Parathyroid adenoma (tissue), 2 donors: ENCODE data around the gene KLHL36.

Experiments used
- H2AFZ ChIP-seq: fragments of 300-600 bp; sonication (generic); one replicate; pipeline ENCODE4 v1.7.0; 2017; ENCODE audit warnings: antibody characterized with exemption, mild to moderate bottlenecking
- H3K27ac ChIP-seq: fragments of 300-600 bp; sonication (generic); one replicate; pipeline ENCODE4 v1.7.0; 2017
- H3K27me3 ChIP-seq: fragments of 300-600 bp; sonication (generic); one replicate; pipeline ENCODE4 v1.7.0; 2017; ENCODE audit warnings: low read length; ENCODE audit not compliant: control insufficient read depth, insufficient read depth
- H3K36me3 ChIP-seq: fragments of 300-600 bp; sonication (generic); one replicate; pipeline ENCODE4 v1.7.0; 2017; ENCODE audit warnings: low read length; ENCODE audit not compliant: control insufficient read depth, insufficient read depth
- H3K4me1 ChIP-seq: fragments of 300-600 bp; sonication (generic); one replicate; pipeline ENCODE4 v1.7.0; 2017; ENCODE audit warnings: control low read depth
- H3K4me2 ChIP-seq: fragments of 300-600 bp; sonication (generic); one replicate; pipeline ENCODE4 v1.7.0; 2017; ENCODE audit warnings: low read length
- H3K4me3 ChIP-seq: fragments of 300-600 bp; sonication (generic); one replicate; pipeline ENCODE4 v1.7.0; 2017; ENCODE audit warnings: low read depth, low read length
- H3K79me2 ChIP-seq: fragments of 300-600 bp; sonication (generic); one replicate; pipeline ENCODE4 v1.7.0; 2017; ENCODE audit warnings: control low read depth
- H3K9ac ChIP-seq: fragments of 300-600 bp; sonication (generic); one replicate; pipeline ENCODE4 v1.7.0; 2017; ENCODE audit warnings: mild to moderate bottlenecking
- H3K9me3 ChIP-seq: fragments of 300-600 bp; sonication (generic); one replicate; pipeline ENCODE4 v1.7.0; 2017; ENCODE audit warnings: low read length; ENCODE audit not compliant: control insufficient read depth
- CTCF ChIP-seq: fragments of 300-600 bp; sonication (generic); IDR thresholded peaks from one replicate; pipeline ENCODE4 v1.7.0; 2017; ENCODE audit warnings: antibody characterized with exemption, mild to moderate bottlenecking
- donor health status: primary hyperparathyroidism.

Gene KLHL36

GRCh38 chr16:84661418-84662060 is 13.2 kb downstream of the KLHL36 start:
- Histone ChIP-seq H3K79me2 (peaks cover 13% of the 10 kb centered on the region), H3K4me1 (no peaks in the 10 kb centered on the region), H3K9ac (no peak overlapping the region), H3K36me3 (no peaks in the 10 kb centered on the region), H3K4me3 (no peak overlapping the region), H3K9me3 (no peaks in the 10 kb centered on the region), H3K4me2 (no peak overlapping the region), H2AFZ (no peak overlapping the region), H3K27me3 (no peaks in the 10 kb centered on the region), H3K27ac (no peak overlapping the region)
- no peak for TF ChIP-seq CTCF

- Histone ChIP-seq H3K4me1 (no peaks in the 10 kb centered on the region), H2AFZ (no peak overlapping the region), H3K4me2 (no peak overlapping the region), H3K9me3 (no peaks in the 10 kb centered on the region), H3K27ac (no peak overlapping the region), H3K79me2 (peaks cover 10% of the 10 kb centered on the region), H3K27me3 (no peaks in the 10 kb centered on the region), H3K36me3 (no peaks in the 10 kb centered on the region), H3K4me3 (no peak overlapping the region), H3K9ac (no peak overlapping the region)
- TF ChIP-seq CTCF: no peak
Measured at GRCh38 chr16:84662471-84662870, 14.2 kb downstream of the KLHL36 start.

GRCh38 chr16:84663433-84664101 is 15.3 kb downstream of the KLHL36 start:
- no peak overlapping the region for H2AFZ ChIP-seq
- no peaks in the 10 kb centered on the region for H3K36me3 ChIP-seq
- no peak overlapping the region for H3K27ac ChIP-seq
- no peaks in the 10 kb centered on the region for H3K27me3 ChIP-seq
- no peaks in the 10 kb centered on the region for H3K9me3 ChIP-seq
- H3K9ac ChIP-seq: no peak overlapping the region
- peaks cover 8% of the 10 kb centered on the region for H3K79me2 ChIP-seq
- no peak for TF ChIP-seq CTCF
- H3K4me3 ChIP-seq: no peak overlapping the region
- H3K4me1 ChIP-seq: no peaks in the 10 kb centered on the region
- no peak overlapping the region for H3K4me2 ChIP-seq

- no peaks in the 10 kb centered on the region for H3K4me1 ChIP-seq
- H3K9me3 ChIP-seq: no peaks in the 10 kb centered on the region
- H3K36me3 ChIP-seq: no peaks in the 10 kb centered on the region
- no peak overlapping the region for H3K4me2 ChIP-seq
- no peak overlapping the region for H3K9ac ChIP-seq
- peaks cover 5% of the 10 kb centered on the region for H3K79me2 ChIP-seq
- no peak for TF ChIP-seq CTCF
- H3K27me3 ChIP-seq: no peaks in the 10 kb centered on the region
- H3K4me3 ChIP-seq: no peak overlapping the region
- H2AFZ ChIP-seq: no peak overlapping the region
- H3K27ac ChIP-seq: no peak overlapping the region
Measured at GRCh38 chr16:84665359-84665758, 17.0 kb downstream of the KLHL36 start.

- no peak overlapping the region for H3K4me3 ChIP-seq
- H3K4me2 ChIP-seq: no peak overlapping the region
- no peak overlapping the region for H3K27ac ChIP-seq
- no peaks in the 10 kb centered on the region for H3K27me3 ChIP-seq
- no peak for TF ChIP-seq CTCF
- H3K79me2 ChIP-seq: peaks cover 5% of the 10 kb centered on the region
- no peak overlapping the region for H3K9ac ChIP-seq
- no peak overlapping the region for H2AFZ ChIP-seq
- no peaks in the 10 kb centered on the region for H3K36me3 ChIP-seq
- H3K9me3 ChIP-seq: no peaks in the 10 kb centered on the region
- H3K4me1 ChIP-seq: no peaks in the 10 kb centered on the region
Measured at GRCh38 chr16:84665843-84666242, 17.5 kb downstream of the KLHL36 start.
